Activated T-helper 2 cell treated with anti-CD3 and anti-CD28 coated beads, Interferon-gamma antibody, Interleukin-2, Interleukin-4, amounts not matched to agents 10 μg/mL and 5 μg/mL and 100 μg/mL, durations not matched to agents 14 hours and 24 hours and 36 hours (primary cell): ENCODE data around the gene MCC. TPM values are rescaled to one million over a fixed set of nuclear protein-coding genes. Genes with fewer than 3 reads are reported as not detected.

Experiments used
- DNase-seq: peaks from one replicate; pipeline ENCODE4 v3.0.0; 2021; ENCODE audit warnings: low spot score
- H3K27ac Mint-ChIP-seq: one replicate; pipeline ENCODE4 v1.8.0; 2021; ENCODE audit warnings: mixed read lengths
- H3K27me3 Mint-ChIP-seq: one replicate; pipeline ENCODE4 v1.8.0; 2021; ENCODE audit warnings: low read depth, mixed read lengths
- H3K36me3 Mint-ChIP-seq: one replicate; pipeline ENCODE4 v1.8.0; 2021; ENCODE audit warnings: low read depth, mixed read lengths
- H3K4me1 Mint-ChIP-seq: one replicate; pipeline ENCODE4 v1.8.0; 2021; ENCODE audit warnings: low read depth, mixed read lengths
- H3K4me3 Mint-ChIP-seq: one replicate; pipeline ENCODE4 v1.8.0; 2021; ENCODE audit warnings: low read depth, mild to moderate bottlenecking, moderate library complexity, mixed read lengths
- H3K9me3 Mint-ChIP-seq: one replicate; pipeline ENCODE4 v1.8.0; 2021; ENCODE audit warnings: mixed read lengths
- intact Hi-C: fragments of 100-400 bp; cut with micrococcal nuclease; formaldehyde crosslinking; loops from one replicate; pipeline ENCODE4 v1.15.1; 2023
- total RNA-seq: library from RNA; stranded (reverse); gene quantifications from 2 replicates; pipeline ENCODE4 v1.2.3, GENCODE V29; 2022

Gene MCC
- total RNA-seq, 1 donor from 2014 or later: 2.1 TPM

GRCh38 chr5:113195251-113195650, 293.0 kb downstream of the MCC start:
- intact Hi-C loops: no loop called here
- Mint-ChIP-seq H3K27ac (no peak overlapping the region), H3K4me1 (peaks cover 3% of the 10 kb centered on the region), H3K4me3 (no peak overlapping the region), H3K27me3 (peaks cover 3% of the 10 kb centered on the region), H3K36me3 (no peaks in the 10 kb centered on the region), H3K9me3 (no peaks in the 10 kb centered on the region)
- DNase-seq: no peak

GRCh38 chr5:113194591-113194990, 293.7 kb downstream of the MCC start:
- Mint-ChIP-seq H3K4me3 (no peak overlapping the region), H3K27me3 (no peaks in the 10 kb centered on the region), H3K4me1 (peaks cover 3% of the 10 kb centered on the region), H3K36me3 (no peaks in the 10 kb centered on the region), H3K27ac (no peak overlapping the region), H3K9me3 (no peaks in the 10 kb centered on the region)
- DNase-seq: no peak
- intact Hi-C loops: no loop called here

- intact Hi-C loops: no loop called here
- no peaks in the 10 kb centered on the region for H3K9me3 Mint-ChIP-seq
- no peaks in the 10 kb centered on the region for H3K27me3 Mint-ChIP-seq
- peaks cover 3% of the 10 kb centered on the region for H3K4me1 Mint-ChIP-seq
- H3K27ac Mint-ChIP-seq: no peak overlapping the region
- no peak overlapping the region for H3K4me3 Mint-ChIP-seq
- no peaks in the 10 kb centered on the region for H3K36me3 Mint-ChIP-seq
- DNase-seq: no peak
Measured at GRCh38 chr5:113194125-113194524, 294.1 kb downstream of the MCC start.

- no peak overlapping the region for H3K4me3 Mint-ChIP-seq
- no peaks in the 10 kb centered on the region for H3K36me3 Mint-ChIP-seq
- H3K4me1 Mint-ChIP-seq: peaks cover 3% of the 10 kb centered on the region
- H3K27me3 Mint-ChIP-seq: no peaks in the 10 kb centered on the region
- no peak for DNase-seq
- no peaks in the 10 kb centered on the region for H3K9me3 Mint-ChIP-seq
- H3K27ac Mint-ChIP-seq: no peak overlapping the region
- intact Hi-C loops: no loop called here
Measured at GRCh38 chr5:113193311-113193978, 294.8 kb downstream of the MCC start.

- no peaks in the 10 kb centered on the region for H3K9me3 Mint-ChIP-seq
- DNase-seq: no peak
- no peak overlapping the region for H3K27ac Mint-ChIP-seq
- no peaks in the 10 kb centered on the region for H3K27me3 Mint-ChIP-seq
- H3K4me3 Mint-ChIP-seq: no peak overlapping the region
- intact Hi-C loops: no loop called here
- no peaks in the 10 kb centered on the region for H3K36me3 Mint-ChIP-seq
- peaks cover under 1% of the 10 kb centered on the region for H3K4me1 Mint-ChIP-seq
Measured at GRCh38 chr5:113192541-113192940, 295.7 kb downstream of the MCC start.

- no peaks in the 10 kb centered on the region for H3K36me3 Mint-ChIP-seq
- intact Hi-C loops: no loop called here
- peaks cover 4% of the 10 kb centered on the region for H3K27me3 Mint-ChIP-seq
- H3K4me3 Mint-ChIP-seq: no peak overlapping the region
- DNase-seq: no peak
- H3K9me3 Mint-ChIP-seq: no peaks in the 10 kb centered on the region
- no peak overlapping the region for H3K27ac Mint-ChIP-seq
- no peaks in the 10 kb centered on the region for H3K4me1 Mint-ChIP-seq
Measured at GRCh38 chr5:113190347-113190746, 297.9 kb downstream of the MCC start.

- no peak for DNase-seq
- intact Hi-C loops: no loop called here
- H3K4me1 Mint-ChIP-seq: no peaks in the 10 kb centered on the region
- H3K27ac Mint-ChIP-seq: no peak overlapping the region
- peaks cover 4% of the 10 kb centered on the region for H3K27me3 Mint-ChIP-seq
- no peak overlapping the region for H3K4me3 Mint-ChIP-seq
- no peaks in the 10 kb centered on the region for H3K36me3 Mint-ChIP-seq
- H3K9me3 Mint-ChIP-seq: no peaks in the 10 kb centered on the region
Measured at GRCh38 chr5:113189291-113189690, 299.0 kb downstream of the MCC start.

GRCh38 chr5:113188436-113188835, 299.8 kb downstream of the MCC start:
- peaks cover 4% of the 10 kb centered on the region for H3K27me3 Mint-ChIP-seq
- H3K9me3 Mint-ChIP-seq: no peaks in the 10 kb centered on the region
- intact Hi-C loops: no loop called here
- no peak for DNase-seq
- H3K36me3 Mint-ChIP-seq: no peaks in the 10 kb centered on the region
- H3K4me3 Mint-ChIP-seq: no peak overlapping the region
- H3K27ac Mint-ChIP-seq: no peak overlapping the region
- no peaks in the 10 kb centered on the region for H3K4me1 Mint-ChIP-seq

GRCh38 chr5:113187906-113188305, 300.3 kb downstream of the MCC start:
- Mint-ChIP-seq H3K9me3 (no peaks in the 10 kb centered on the region), H3K27me3 (peaks cover 4% of the 10 kb centered on the region), H3K36me3 (no peaks in the 10 kb centered on the region), H3K27ac (no peak overlapping the region), H3K4me3 (no peak overlapping the region), H3K4me1 (no peaks in the 10 kb centered on the region)
- intact Hi-C loops: no loop called here
- no peak for DNase-seq

- H3K36me3 Mint-ChIP-seq: no peaks in the 10 kb centered on the region
- peaks cover 7% of the 10 kb centered on the region for H3K27me3 Mint-ChIP-seq
- H3K27ac Mint-ChIP-seq: no peak overlapping the region
- DNase-seq: no peak
- intact Hi-C loops: no loop called here
- no peaks in the 10 kb centered on the region for H3K4me1 Mint-ChIP-seq
- no peaks in the 10 kb centered on the region for H3K9me3 Mint-ChIP-seq
- no peak overlapping the region for H3K4me3 Mint-ChIP-seq
Measured at GRCh38 chr5:113186061-113186460, 302.2 kb downstream of the MCC start.

- Mint-ChIP-seq H3K9me3 (no peaks in the 10 kb centered on the region), H3K27me3 (peaks cover 10% of the 10 kb centered on the region), H3K27ac (no peak overlapping the region), H3K4me1 (no peaks in the 10 kb centered on the region), H3K36me3 (no peaks in the 10 kb centered on the region), H3K4me3 (no peak overlapping the region)
- no peak for DNase-seq
- intact Hi-C loops: no loop called here
Measured at GRCh38 chr5:113183694-113184093, 304.6 kb downstream of the MCC start.

GRCh38 chr5:113182658-113183344, 305.5 kb downstream of the MCC start:
- no peaks in the 10 kb centered on the region for H3K36me3 Mint-ChIP-seq
- no peak for DNase-seq
- no peaks in the 10 kb centered on the region for H3K4me1 Mint-ChIP-seq
- no peaks in the 10 kb centered on the region for H3K9me3 Mint-ChIP-seq
- no peak overlapping the region for H3K4me3 Mint-ChIP-seq
- no peak overlapping the region for H3K27ac Mint-ChIP-seq
- H3K27me3 Mint-ChIP-seq: peaks cover 10% of the 10 kb centered on the region
- intact Hi-C loops: no loop called here

GRCh38 chr5:113181853-113182490, 306.3 kb downstream of the MCC start:
- peaks cover 10% of the 10 kb centered on the region for H3K27me3 Mint-ChIP-seq
- no peaks in the 10 kb centered on the region for H3K9me3 Mint-ChIP-seq
- no peaks in the 10 kb centered on the region for H3K4me1 Mint-ChIP-seq
- no peak for DNase-seq
- H3K4me3 Mint-ChIP-seq: no peak overlapping the region
- no peak overlapping the region for H3K27ac Mint-ChIP-seq
- no peaks in the 10 kb centered on the region for H3K36me3 Mint-ChIP-seq
- intact Hi-C loops: no loop called here
